ENCODE data around the gene ALMS1.

- no peak for TF ChIP-seq CTCF (IDR thresholded peaks at IDR 0.05)
- no peak for TF ChIP-seq POLR2A (IDR thresholded peaks at IDR 0.05)
- TF ChIP-seq POLR2AphosphoS5 (IDR thresholded peaks at IDR 0.05; ENCODE audit: insufficient read depth in 1 of 2, low read depth in 1 of 2), result no peak
These were observed 101.5 kb downstream of the ALMS1 start for GRCh38 chr2:73487112-73487657.
